Psoas muscle (tissue), 8 donors: Measurements from ENCODE around the gene ASTN2. TPM values are rescaled to one million over a fixed set of nuclear protein-coding genes. Genes with fewer than 3 reads are reported as not detected.

Source experiments
- ATAC-seq, 4 donors: fragments of 200-7000 bp; cut with Tn5 transposase; one replicate each; pipeline ENCODE4 v1.9.1; 2020; ENCODE audit warnings: moderate library complexity in 3 of 4, mild to moderate bottlenecking in 2 of 4
- DNase-seq, 2 donors: peaks; one replicate each; pipeline ENCODE4 v3.0.0-alpha.2; 2020
- H3K27ac ChIP-seq: fragments of 200-600 bp; one replicate; pipeline ENCODE4 v1.8.0; 2022
- H3K27me3 ChIP-seq, 3 donors: fragments of 200-600 bp in 1 of 3; one replicate each; pipeline versions ENCODE4 v1.6.1 to v1.8.0; 2013 to 2022; ENCODE audit warnings: low read length in 2 of 3, mild to moderate bottlenecking in 2 of 3, moderate library complexity in 1 of 3; ENCODE audit not compliant: insufficient read depth in 3 of 3
- H3K36me3 ChIP-seq, 2 donors: fragments of 200-600 bp in 1 of 2; one replicate each; pipeline versions ENCODE4 v1.6.1 to v1.8.0; 2013 to 2022; ENCODE audit warnings: low read depth in 1 of 2, mild to moderate bottlenecking in 1 of 2, moderate library complexity in 1 of 2; ENCODE audit not compliant: insufficient read depth in 1 of 2
- H3K4me1 ChIP-seq: fragments of 200-600 bp; one replicate; pipeline ENCODE4 v1.8.0; 2022
- H3K4me3 ChIP-seq: fragments of 200-600 bp; one replicate; pipeline ENCODE4 v1.8.0; 2022; ENCODE audit warnings: mild to moderate bottlenecking
- H3K9me3 ChIP-seq: fragments of 200-600 bp; one replicate; pipeline ENCODE4 v1.8.0; 2022
- WGBS, 3 donors: extraction: QIAGEN DNeasy Blood & Tissue Kit; methylation state at CpG; one replicate each; pipeline versions ENCODE4 v1.1.6 to v1.1.7; 2013; 5-methylcytosine and 5-hydroxymethylcytosine counted together
- intact Hi-C, 2 donors: fragments of 100-400 bp; cut with DNase I; formaldehyde crosslinking; loops; one replicate each; pipeline versions ENCODE4 v1.11.0 to v1.14.2; 2022
- polyA plus RNA-seq, 3 donors: library from polyadenylated mRNA; stranded (reverse); fragments of 200-250 nt; gene quantifications; one replicate each; pipeline ENCODE4 v1.2.3, GENCODE V29; 2013
- total RNA-seq, 4 donors: library from RNA; stranded (reverse); fragmentation: NEBNext Ultra II Directional in 2 of 4; extraction: Animal tissue kit (Norgen Biotek cat#: 25700) in 2 of 4; gene quantifications; one replicate each; pipeline versions ENCODE4 v1.2.1 to v1.2.4, GENCODE V29; 2021 to 2023
- TF ChIP-seq, protein P1 (sequence below): fragments of 200-600 bp; IDR thresholded peaks from one replicate; pipeline ENCODE4 v1.8.0; 2022; ENCODE audit warnings: antibody characterized with exemption
- donor health status: healthy with polysubstance abuse.
- donor health status: DM: no; HTN: no; CAD: no; lungs with moderate emphysema.
- donor health status: Bipolar disorder and iron deficiency.
- donor health status: healthy.
- donor health status: DM: yes; HTN: yes; CAD: no.
- donor health status: DM: no; HTN: no; CAD: no.
- donor health status: DM: no; HTN: no; CAD: no.
- donor health status: DM: yes; HTN: yes; CAD: no.

The ASTN2 gene
- total and polyA plus RNA-seq, 7 donors: 2.0 to 10.3 (median 3.3) TPM

- 38 to 59% (median 52%) methylated on average over 7 of the region's 7 CpGs for WGBS, 3 donors
- ATAC-seq (no peak), DNase-seq (no peak)
- Histone ChIP-seq H3K27me3 (peaks cover 0 to 4% (median 0%) of the 10 kb centered on the region in 3 donors), H3K27ac (no peak overlapping the region), H3K4me1 (no peaks in the 10 kb centered on the region), H3K4me3 (no peak overlapping the region), H3K9me3 (no peaks in the 10 kb centered on the region), H3K36me3 (no peaks in the 10 kb centered on the region)
- TF ChIP-seq, protein P1, sequence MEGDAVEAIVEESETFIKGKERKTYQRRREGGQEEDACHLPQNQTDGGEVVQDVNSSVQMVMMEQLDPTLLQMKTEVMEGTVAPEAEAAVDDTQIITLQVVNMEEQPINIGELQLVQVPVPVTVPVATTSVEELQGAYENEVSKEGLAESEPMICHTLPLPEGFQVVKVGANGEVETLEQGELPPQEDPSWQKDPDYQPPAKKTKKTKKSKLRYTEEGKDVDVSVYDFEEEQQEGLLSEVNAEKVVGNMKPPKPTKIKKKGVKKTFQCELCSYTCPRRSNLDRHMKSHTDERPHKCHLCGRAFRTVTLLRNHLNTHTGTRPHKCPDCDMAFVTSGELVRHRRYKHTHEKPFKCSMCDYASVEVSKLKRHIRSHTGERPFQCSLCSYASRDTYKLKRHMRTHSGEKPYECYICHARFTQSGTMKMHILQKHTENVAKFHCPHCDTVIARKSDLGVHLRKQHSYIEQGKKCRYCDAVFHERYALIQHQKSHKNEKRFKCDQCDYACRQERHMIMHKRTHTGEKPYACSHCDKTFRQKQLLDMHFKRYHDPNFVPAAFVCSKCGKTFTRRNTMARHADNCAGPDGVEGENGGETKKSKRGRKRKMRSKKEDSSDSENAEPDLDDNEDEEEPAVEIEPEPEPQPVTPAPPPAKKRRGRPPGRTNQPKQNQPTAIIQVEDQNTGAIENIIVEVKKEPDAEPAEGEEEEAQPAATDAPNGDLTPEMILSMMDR: no peak
- intact Hi-C loops: loop anchor here in 1 of 2 donors (10.0 kb wide), 2 partner anchors 60 to 340 kb away; partner anchors contain the start of gene ASTN2
Measured at GRCh38 chr9:117074784-117075520, 339.9 kb downstream of the ASTN2 start.

- Histone ChIP-seq H3K4me3 (no peak overlapping the region), H3K27ac (no peak overlapping the region), H3K9me3 (no peaks in the 10 kb centered on the region), H3K4me1 (no peaks in the 10 kb centered on the region), H3K36me3 (no peaks in the 10 kb centered on the region), H3K27me3 (peaks cover 0 to 4% (median 0%) of the 10 kb centered on the region in 3 donors)
- ATAC-seq: no peak
- no peak for DNase-seq
- TF ChIP-seq, protein P1: no peak
- 76 to 79% (median 79%) methylated on average over 3 of the region's 3 CpGs for WGBS, 3 donors
- intact Hi-C loops: loop anchor here in 1 of 2 donors (10.0 kb wide), 2 partner anchors 60 to 340 kb away; partner anchors contain the start of gene ASTN2
Measured at GRCh38 chr9:117074342-117074662, 340.6 kb downstream of the ASTN2 start.

- Histone ChIP-seq H3K27me3 (peaks cover 0 to 4% (median 0%) of the 10 kb centered on the region in 3 donors), H3K9me3 (no peaks in the 10 kb centered on the region), H3K36me3 (no peaks in the 10 kb centered on the region), H3K4me1 (no peaks in the 10 kb centered on the region), H3K27ac (no peak overlapping the region), H3K4me3 (no peak overlapping the region)
- intact Hi-C loops: loop anchor here in 1 of 2 donors (10.0 kb wide), 2 partner anchors 59 to 341 kb away; partner anchors contain the start of gene ASTN2
- DNase-seq (no peak), ATAC-seq (peak in 2 of 4 donors; percentile 52 to 56)
- 58 to 68% (median 62%) methylated on average over 11 of the region's 11 CpGs for WGBS, 3 donors
- TF ChIP-seq, protein P1: peak; percentile 43
Measured at GRCh38 chr9:117073539-117074341, 341.1 kb downstream of the ASTN2 start.

- Histone ChIP-seq H3K27me3 (peaks cover 0 to 4% (median 0%) of the 10 kb centered on the region in 3 donors), H3K36me3 (no peaks in the 10 kb centered on the region), H3K9me3 (no peaks in the 10 kb centered on the region), H3K4me1 (no peaks in the 10 kb centered on the region), H3K27ac (no peak overlapping the region), H3K4me3 (no peak overlapping the region)
- DNase-seq: no peak
- intact Hi-C loops: loop anchor here in 1 of 2 donors (10.0 kb wide), 2 partner anchors 58 to 342 kb away; partner anchors contain the start of gene ASTN2
- no peak for ATAC-seq
- TF ChIP-seq, protein P1: no peak
- 57 to 80% (median 64%) methylated on average over 4 of the region's 4 CpGs for WGBS, 3 donors
Measured at GRCh38 chr9:117073071-117073470, 341.8 kb downstream of the ASTN2 start.
